ENCODE data around the gene CNTLN.
"Not testable (repeated sequence)": the region's sequence is repeated elsewhere in the genome, so short reads cannot be mapped to it uniquely, and the experiment has no call there.

CNTLN gene

GRCh38 chr9:17138503-17138902 is 3.7 kb downstream of the CNTLN start:
- in situ Hi-C loops (cut with MboI; ENCODE audit: low sequenced_read_pairs): no loop called here
- Histone ChIP-seq H3K36me3 (replicated peaks) (peaks cover 3% of the 10 kb centered on the region), H3K4me1 (peaks cover 8% of the 10 kb centered on the region), H3K27me3 (ENCODE audit: low read depth) (no peaks in the 10 kb centered on the region), H3K4me3 (no peak overlapping the region), H3K9me3 (no peaks in the 10 kb centered on the region)
- DNase-seq (ENCODE audit: low spot score in 2 of 2): no peak

GRCh38 chr9:17140418-17140817 is 5.6 kb downstream of the CNTLN start:
- H3K4me1 ChIP-seq: peaks cover 3% of the 10 kb centered on the region; the same call in 1 of the 2 replicates
- H3K27me3 ChIP-seq (ENCODE audit: low read depth): no peaks in the 10 kb centered on the region
- no peaks in the 10 kb centered on the region for H3K9me3 ChIP-seq
- H3K4me3 ChIP-seq: no peak overlapping the region
- in situ Hi-C loops (cut with MboI; ENCODE audit: low sequenced_read_pairs): no loop called here
- H3K36me3 ChIP-seq (replicated peaks): peaks cover 11% of the 10 kb centered on the region
- no peak for DNase-seq (ENCODE audit: low spot score in 2 of 2)

GRCh38 chr9:17148324-17148723 is 13.5 kb downstream of the CNTLN start:
- DNase-seq (ENCODE audit: low spot score in 2 of 2): no peak
- H3K4me1 ChIP-seq: no peaks in the 10 kb centered on the region

DNA sequence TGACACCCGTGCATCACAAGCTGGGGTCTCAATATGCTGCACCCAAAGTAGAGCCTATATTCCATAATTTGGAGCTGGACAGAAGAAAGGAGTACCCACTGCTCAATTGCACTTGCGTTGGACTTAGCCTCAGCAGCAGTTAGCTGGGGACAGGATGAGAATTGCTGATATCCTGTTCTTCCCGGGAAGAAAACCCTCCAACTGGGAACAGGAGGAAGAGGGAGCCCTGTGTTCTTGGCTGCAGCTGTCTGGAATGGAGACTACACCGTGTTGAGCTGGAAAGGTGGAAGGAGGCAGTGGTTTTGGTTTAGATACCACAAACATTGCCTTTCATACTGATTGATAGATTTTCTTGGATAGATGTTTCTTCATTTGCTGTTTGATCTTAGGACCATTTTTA is 24.6 kb downstream of the CNTLN start:
- in situ Hi-C loops (cut with MboI; ENCODE audit: low sequenced_read_pairs): no loop called here
- Histone ChIP-seq H3K4me1 (no peaks in the 10 kb centered on the region), H3K9me3 (no peaks in the 10 kb centered on the region), H3K27me3 (ENCODE audit: low read depth) (no peaks in the 10 kb centered on the region), H3K4me3 (no peak overlapping the region), H3K36me3 (replicated peaks) (peaks cover 4% of the 10 kb centered on the region; the same call in 1 of the 2 replicates)
- no peak for DNase-seq (ENCODE audit: low spot score in 2 of 2)

More at GRCh38 chr9:17148324-17148723, 13.5 kb downstream of the CNTLN start:
- Histone ChIP-seq H3K9me3 (no peaks in the 10 kb centered on the region), H3K4me3 (no peak overlapping the region), H3K27me3 (ENCODE audit: low read depth) (no peaks in the 10 kb centered on the region), H3K36me3 (replicated peaks) (peaks cover 29% of the 10 kb centered on the region)
- in situ Hi-C loops (cut with MboI; ENCODE audit: low sequenced_read_pairs): no loop called here

GRCh38 chr9:17160327-17160726 is 25.5 kb downstream of the CNTLN start:
- in situ Hi-C loops (cut with MboI; ENCODE audit: low sequenced_read_pairs): no loop called here
- Histone ChIP-seq H3K4me1 (peaks cover 2% of the 10 kb centered on the region), H3K36me3 (replicated peaks) (no peaks in the 10 kb centered on the region), H3K4me3 (no peak overlapping the region), H3K9me3 (no peaks in the 10 kb centered on the region), H3K27me3 (ENCODE audit: low read depth) (no peaks in the 10 kb centered on the region)
- no peak for DNase-seq (ENCODE audit: low spot score in 2 of 2)

- Histone ChIP-seq H3K4me3 (no peak overlapping the region), H3K36me3 (replicated peaks) (no peaks in the 10 kb centered on the region), H3K9me3 (no peaks in the 10 kb centered on the region), H3K27me3 (ENCODE audit: low read depth) (no peaks in the 10 kb centered on the region), H3K4me1 (peaks cover 13% of the 10 kb centered on the region)
- in situ Hi-C loops (cut with MboI; ENCODE audit: low sequenced_read_pairs): no loop called here
- DNase-seq (ENCODE audit: low spot score in 2 of 2): no peak
These were observed 30.9 kb downstream of the CNTLN start for GRCh38 chr9:17165764-17166163.

DNA sequence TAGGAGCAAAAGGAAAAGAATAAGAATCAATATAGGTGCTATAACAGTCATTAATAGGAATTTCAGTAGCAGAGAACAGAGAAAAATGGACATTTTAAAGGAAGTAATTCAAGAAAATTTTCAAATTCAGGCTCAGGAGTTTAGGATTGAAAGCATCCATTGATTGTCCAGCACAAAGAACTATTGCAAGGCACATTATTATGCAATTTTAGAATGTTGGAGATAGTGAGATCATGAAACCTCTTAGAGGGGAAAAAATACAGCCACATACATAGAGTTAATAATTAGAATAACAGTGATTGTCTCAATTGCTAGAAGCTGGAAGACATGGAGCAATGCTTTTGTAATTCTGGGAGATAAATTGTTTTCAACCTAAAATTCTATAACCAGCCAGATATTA is 31.5 kb downstream of the CNTLN start:
- in situ Hi-C loops (cut with MboI; ENCODE audit: low sequenced_read_pairs): no loop called here
- Histone ChIP-seq H3K4me1 (peaks cover 13% of the 10 kb centered on the region), H3K4me3 (no peak overlapping the region), H3K36me3 (replicated peaks) (no peaks in the 10 kb centered on the region), H3K9me3 (no peaks in the 10 kb centered on the region), H3K27me3 (ENCODE audit: low read depth) (no peaks in the 10 kb centered on the region)
- peak in 1 of 2 experiments; percentile 30 for DNase-seq (ENCODE audit: low spot score in 2 of 2)

DNA sequence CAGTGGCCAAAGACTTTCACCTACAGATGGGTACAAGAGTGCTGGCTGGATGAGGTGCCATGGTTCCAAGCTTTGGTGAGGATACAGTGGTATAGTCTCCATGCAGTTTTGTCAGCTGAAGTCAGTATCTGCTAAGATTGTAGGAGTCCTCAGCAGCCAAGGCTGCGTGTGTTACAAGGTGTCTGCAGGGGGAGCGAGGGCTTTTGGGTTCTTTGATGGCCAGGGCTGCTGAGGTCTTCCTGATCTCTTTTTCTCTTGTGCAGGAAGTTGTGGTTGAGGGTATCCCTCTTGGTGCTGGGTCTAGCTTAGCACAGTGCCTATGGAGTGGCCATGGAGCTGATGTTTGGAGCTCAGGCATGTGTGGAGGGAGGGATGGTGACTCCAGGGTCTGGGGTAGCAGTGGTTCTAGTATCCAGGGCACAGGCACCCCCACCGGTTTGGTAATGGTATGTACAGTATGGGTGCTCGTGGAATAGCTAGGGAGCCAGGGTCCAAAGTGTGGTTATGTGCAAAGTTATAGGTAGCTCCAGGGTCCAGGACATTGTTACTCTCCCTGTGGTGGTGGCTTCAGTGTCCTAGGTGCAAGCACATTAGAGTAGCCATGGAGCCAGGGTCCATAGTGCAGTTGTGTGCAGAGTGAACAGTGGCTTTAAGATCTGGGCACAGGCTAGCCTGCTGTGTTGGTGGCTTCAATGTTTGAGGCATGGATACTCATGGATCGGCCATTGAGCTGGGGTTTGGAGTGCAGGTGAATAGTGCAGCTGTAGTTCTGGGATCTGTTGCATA is 36.7 kb downstream of the CNTLN start:
- DNase-seq (ENCODE audit: low spot score in 2 of 2): no peak
- Histone ChIP-seq H3K4me3 (no peak overlapping the region), H3K27me3 (ENCODE audit: low read depth) (no peaks in the 10 kb centered on the region), H3K9me3 (no peaks in the 10 kb centered on the region), H3K36me3 (replicated peaks) (no peaks in the 10 kb centered on the region), H3K4me1 (peaks cover under 1% of the 10 kb centered on the region; the same call in 1 of the 2 replicates)
- in situ Hi-C loops (cut with MboI; ENCODE audit: low sequenced_read_pairs): no loop called here

DNA sequence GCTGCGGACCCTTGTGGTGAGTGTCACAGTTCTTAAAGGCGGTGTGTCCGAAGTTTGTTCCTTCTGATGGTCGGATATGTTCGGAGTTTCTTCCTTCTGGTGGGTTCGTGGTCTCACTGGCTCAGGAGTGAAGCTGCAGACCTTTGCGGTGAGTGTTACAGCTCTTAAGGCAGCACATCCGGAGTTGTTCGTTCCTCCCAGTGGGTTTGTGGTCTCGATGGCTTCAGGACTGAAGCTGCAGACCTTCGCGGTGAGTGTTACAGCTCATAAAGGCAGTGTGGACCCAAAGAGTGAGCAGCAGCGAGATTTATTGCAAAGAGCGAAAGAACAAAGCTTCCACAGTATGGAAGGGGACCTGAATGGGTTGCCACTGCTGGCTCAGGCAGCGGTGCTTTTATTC is 42.7 kb downstream of the CNTLN start:
- H3K9me3 ChIP-seq; H3K4me3 ChIP-seq; H3K27me3 ChIP-seq (ENCODE audit: low read depth); H3K36me3 ChIP-seq (replicated peaks); in situ Hi-C loops (cut with MboI; ENCODE audit: low sequenced_read_pairs); H3K4me1 ChIP-seq; DNase-seq (ENCODE audit: low spot score in 2 of 2): not testable (repeated sequence)

GRCh38 chr9:17185481-17186029 is 50.7 kb downstream of the CNTLN start:
- Histone ChIP-seq H3K4me3 (no peak overlapping the region), H3K36me3 (replicated peaks) (no peaks in the 10 kb centered on the region), H3K9me3 (no peaks in the 10 kb centered on the region), H3K4me1 (peaks cover 19% of the 10 kb centered on the region), H3K27me3 (ENCODE audit: low read depth) (no peaks in the 10 kb centered on the region)
- no peak for DNase-seq (ENCODE audit: low spot score in 2 of 2)
- in situ Hi-C loops (cut with MboI; ENCODE audit: low sequenced_read_pairs): no loop called here

GRCh38 chr9:17191082-17191481 is 56.2 kb downstream of the CNTLN start:
- in situ Hi-C loops (cut with MboI; ENCODE audit: low sequenced_read_pairs): no loop called here

GRCh38 chr9:17204611-17205152 is 69.8 kb downstream of the CNTLN start:
- Histone ChIP-seq H3K27me3 (ENCODE audit: low read depth) (no peaks in the 10 kb centered on the region), H3K4me3 (no peak overlapping the region), H3K9me3 (peaks cover 3% of the 10 kb centered on the region), H3K4me1 (peaks cover 4% of the 10 kb centered on the region; the same call in 1 of the 2 replicates), H3K36me3 (replicated peaks) (no peaks in the 10 kb centered on the region)
- peak; percentile 12 to 75 for DNase-seq (ENCODE audit: low spot score in 2 of 2)
- in situ Hi-C loops (cut with MboI; ENCODE audit: low sequenced_read_pairs): no loop called here

More at GRCh38 chr9:17191082-17191481, 56.2 kb downstream of the CNTLN start:
- Histone ChIP-seq H3K27me3 (ENCODE audit: low read depth) (no peaks in the 10 kb centered on the region), H3K4me1 (peaks cover 11% of the 10 kb centered on the region), H3K9me3 (no peaks in the 10 kb centered on the region), H3K36me3 (replicated peaks) (no peaks in the 10 kb centered on the region), H3K4me3 (no peak overlapping the region)
- no peak for DNase-seq (ENCODE audit: low spot score in 2 of 2)

GRCh38 chr9:17216011-17216410 is 81.2 kb downstream of the CNTLN start:
- Histone ChIP-seq H3K9me3 (peaks cover 2% of the 10 kb centered on the region; the same call in 1 of the 2 replicates), H3K4me1 (peaks cover 11% of the 10 kb centered on the region), H3K27me3 (ENCODE audit: low read depth) (no peaks in the 10 kb centered on the region), H3K4me3 (no peak overlapping the region), H3K36me3 (replicated peaks) (no peaks in the 10 kb centered on the region)
- in situ Hi-C loops (cut with MboI; ENCODE audit: low sequenced_read_pairs): no loop called here
- no peak for DNase-seq (ENCODE audit: low spot score in 2 of 2)

DNA sequence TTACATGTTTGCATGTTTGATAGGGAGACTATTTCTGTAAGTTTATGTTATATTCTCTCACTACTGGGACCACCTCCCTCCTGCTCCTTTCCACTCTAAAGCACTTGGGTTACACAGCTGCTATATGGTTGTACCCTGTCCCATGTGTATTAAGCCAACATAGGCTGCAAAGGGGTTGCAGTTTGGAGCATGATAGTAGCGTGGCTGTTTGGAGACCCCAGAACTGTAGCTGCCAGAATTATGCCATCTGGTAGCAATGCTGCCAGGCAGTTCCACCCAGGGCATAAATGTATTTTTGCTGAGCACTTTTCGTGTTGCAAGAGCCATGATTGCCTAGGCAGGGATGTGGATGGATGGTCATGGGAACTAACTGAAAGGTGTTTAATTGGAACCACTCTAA is 81.8 kb downstream of the CNTLN start:
- DNase-seq (ENCODE audit: low spot score in 2 of 2): no peak
- no peak overlapping the region for H3K4me3 ChIP-seq
- no peaks in the 10 kb centered on the region for H3K27me3 ChIP-seq (ENCODE audit: low read depth)
- no peaks in the 10 kb centered on the region for H3K9me3 ChIP-seq
- peaks cover 11% of the 10 kb centered on the region for H3K4me1 ChIP-seq
- in situ Hi-C loops (cut with MboI; ENCODE audit: low sequenced_read_pairs): no loop called here
- no peaks in the 10 kb centered on the region for H3K36me3 ChIP-seq (replicated peaks)
